Panc1 (cell line): ENCODE results near the gene GLB1L2. TPM values are rescaled to one million over a fixed set of nuclear protein-coding genes. Genes with fewer than 3 reads are reported as not detected.

Experiments used
- ATAC-seq: fragments of 200-7000 bp; cut with Tn5 transposase; 2 replicates; pipeline ENCODE4 v1.9.1; 2020; ENCODE audit warnings: mild to moderate bottlenecking, moderate library complexity
- BruUV-seq: library from RNA; stranded (reverse); fragments of 400-500 nt; replicated peaks from 2 replicates; lab custom pipeline; 2021; lab: Mats Ljungman, UMichigan
- CTCF ChIA-PET: fragments of 300-600 bp; sonication (Branson Sonifier 250); formaldehyde crosslinking; loops from one replicate; lab custom pipeline; 2022; ENCODE audit warnings: antibody characterized with exemption; lab: Charles Lee
- POLR2A ChIA-PET: fragments of 300-600 bp; sonication (Branson Sonifier 250); formaldehyde crosslinking; loops from one replicate; lab custom pipeline; 2022; ENCODE audit warnings: antibody characterized with exemption; lab: Charles Lee
- DNase-seq: peaks from one replicate; pipeline ENCODE4 v3.0.0-alpha.2; 2010; ENCODE audit warnings: low read depth, low spot score
- H3K27ac ChIP-seq: 2 replicates; pipeline ENCODE4 v1.5.1; 2011; ENCODE audit warnings: mild to moderate bottlenecking, low read length, inconsistent platforms
- H3K27me3 ChIP-seq: fragments of 200-500 bp; sonication (Bioruptor generic); 2 replicates; pipeline ENCODE4 v1.6.0; 2014; ENCODE audit warnings: low read length, inconsistent platforms; ENCODE audit not compliant: control insufficient read depth, insufficient read depth
- H3K36me3 ChIP-seq: fragments of 200-500 bp; sonication (Bioruptor generic); 2 replicates; pipeline ENCODE4 v1.5.1; 2014; ENCODE audit warnings: inconsistent platforms, mild to moderate bottlenecking, low read length, moderate library complexity; ENCODE audit not compliant: control insufficient read depth, insufficient read depth
- H3K4me1 ChIP-seq: 2 replicates; pipeline ENCODE4 v1.5.1; 2011; ENCODE audit warnings: inconsistent platforms, mild to moderate bottlenecking, low read length, moderate library complexity; ENCODE audit not compliant: control insufficient read depth, insufficient read depth
- H3K4me3 ChIP-seq, 2 experiments: 2 replicates each; pipeline ENCODE4 v1.5.1; 2011 to 2012; ENCODE audit warnings: low read depth in 2 of 2, low read length in 2 of 2, mild to moderate bottlenecking in 2 of 2, inconsistent platforms in 1 of 2, moderate library complexity in 1 of 2
- H3K9me3 ChIP-seq: fragments of 200-500 bp; sonication (Bioruptor generic); 2 replicates; pipeline ENCODE4 v1.5.1; 2014; ENCODE audit warnings: low read depth, mild to moderate bottlenecking, inconsistent platforms, low read length, moderate library complexity; ENCODE audit not compliant: control insufficient read depth, insufficient read depth
- CTCF ChIP-seq: fragments of 450-650 bp; IDR thresholded peaks from 2 replicates; pipeline ENCODE4 v1.5.1; 2017; ENCODE audit warnings: mild to moderate bottlenecking
- POLR2AphosphoS5 ChIP-seq: IDR thresholded peaks from 2 replicates; pipeline ENCODE4 v1.6.1; 2012; ENCODE audit warnings: mild to moderate bottlenecking, low read depth, low read length, moderate library complexity
- REST ChIP-seq, 2 experiments: IDR thresholded peaks; 2 replicates each; pipeline ENCODE4 v1.6.1; 2011 to 2012; ENCODE audit warnings: low read depth in 2 of 2, control low read depth in 1 of 2, low read length in 1 of 2, mild to moderate bottlenecking in 1 of 2, moderate library complexity in 1 of 2; ENCODE audit not compliant: insufficient read depth in 1 of 2
- SIN3A ChIP-seq: IDR thresholded peaks from 2 replicates; pipeline ENCODE4 v1.6.1; 2012; ENCODE audit warnings: low read depth, mild to moderate bottlenecking, low read length, moderate library complexity, borderline replicate concordance; ENCODE audit not compliant: insufficient read depth
- TCF7L2 ChIP-seq: IDR thresholded peaks from 2 replicates; pipeline ENCODE4 v1.6.1; 2011; ENCODE audit warnings: mild to moderate bottlenecking, low read depth, low read length, inconsistent platforms
- in situ Hi-C: cut with HindIII; loops from 2 replicates; pipeline ENCODE4 v1.10.0; 2016; ENCODE audit warnings: low sequenced_read_pairs, low pct_unique_long_range_greater_than_20kb
- intact Hi-C: fragments of 100-400 bp; cut with micrococcal nuclease; formaldehyde crosslinking; loops from one replicate; pipeline ENCODE4 v1.10.0; 2022; ENCODE audit not compliant: unreplicated experiment
- total RNA-seq: library from RNA; stranded (reverse); gene quantifications from one replicate; pipeline ENCODE4 v1.2.1, GENCODE V29; 2021; ENCODE audit not compliant: unreplicated experiment

The GLB1L2 gene
- total RNA-seq, 1 experiment from 2014 or later = 10.4 TPM

GRCh38 chr11:134372536-134372935 is 40.7 kb downstream of the GLB1L2 start:
- in situ Hi-C loops (no loop called here), intact Hi-C loops (no loop called here)
- TF ChIP-seq CTCF (no peak), POLR2AphosphoS5 (no peak), TCF7L2 (no peak), SIN3A (no peak), REST (IDR thresholded peaks at IDR 0.05; ENCODE audit: insufficient read depth in 1 of 2, low read depth in 2 of 2, low read length in 1 of 2) (no peak)
- CTCF ChIA-PET = interaction anchor here (0.6 kb wide), 1 partner anchor 429 kb away, joined by 3 read pairs; no protein-coding TSS in a partner anchor
- no peak for ATAC-seq
- Histone ChIP-seq H3K9me3 (no peaks in the 10 kb centered on the region), H3K36me3 (no peaks in the 10 kb centered on the region), H3K27ac (no peak overlapping the region), H3K27me3 (no peaks in the 10 kb centered on the region), H3K4me3 (no peak overlapping the region), H3K4me1 (no peaks in the 10 kb centered on the region)
- no peak for DNase-seq
- POLR2A ChIA-PET = no interaction called here
- BruUV-seq = no TSS peak

GRCh38 chr11:134372961-134373360 is 41.2 kb downstream of the GLB1L2 start:
- ChIA-PET CTCF (no interaction called here), POLR2A (no interaction called here)
- no peaks in the 10 kb centered on the region for H3K36me3 ChIP-seq
- intact Hi-C loops = no loop called here
- H3K27ac ChIP-seq = no peak overlapping the region
- no TSS peak for BruUV-seq
- no peak for DNase-seq
- no peaks in the 10 kb centered on the region for H3K9me3 ChIP-seq
- no peak overlapping the region for H3K4me3 ChIP-seq
- ATAC-seq = no peak
- H3K4me1 ChIP-seq = no peaks in the 10 kb centered on the region
- no peaks in the 10 kb centered on the region for H3K27me3 ChIP-seq
- in situ Hi-C loops = no loop called here
- no peak for TF ChIP-seq CTCF
- TF ChIP-seq SIN3A = no peak
- TF ChIP-seq TCF7L2 = no peak
- TF ChIP-seq REST (IDR thresholded peaks at IDR 0.05; ENCODE audit: insufficient read depth in 1 of 2, low read depth in 2 of 2, low read length in 1 of 2) = no peak
